HG03064 (cell line): Measurements from ENCODE around the gene B4GALNT4.
"Not testable (repeated sequence)": the region's sequence is repeated elsewhere in the genome, so short reads cannot be mapped to it uniquely, and the experiment has no call there.

ENCODE experiments used
- ATAC-seq: cut with Tn5 transposase; IDR thresholded peaks from one replicate; pipeline ENCODE4 v1.9.1; 2021; ENCODE audit warnings: low read depth; ENCODE audit not compliant: unreplicated experiment

B4GALNT4 gene

GRCh38 chr11:369336-370018, at the start of gene B4GALNT4:
TSS of gene B4GALNT4 (plus strand) at chr11:369499. CDS start at chr11:369804, 305 bp downstream.
- no peak for ATAC-seq

- not testable (repeated sequence) for ATAC-seq
These were observed 49.4 kb upstream of the B4GALNT4 start for GRCh38 chr11:319888-320273.

- ATAC-seq: no peak
These were observed 45.1 kb upstream of the B4GALNT4 start for GRCh38 chr11:324156-324555.

GRCh38 chr11:324593-325517, 44.4 kb upstream of the B4GALNT4 start:
- not testable (repeated sequence) for ATAC-seq

- no peak for ATAC-seq
These were observed 43.3 kb upstream of the B4GALNT4 start for GRCh38 chr11:325796-326591.

- ATAC-seq: no peak
These were observed 42.8 kb upstream of the B4GALNT4 start for GRCh38 chr11:326592-326841.

GRCh38 chr11:326842-327580, 42.3 kb upstream of the B4GALNT4 start:
- peak; percentile 55 for ATAC-seq

GRCh38 chr11:327581-327923, 41.7 kb upstream of the B4GALNT4 start:
- no peak for ATAC-seq

- no peak for ATAC-seq
These were observed 41.3 kb upstream of the B4GALNT4 start for GRCh38 chr11:328012-328411.

GRCh38 chr11:328516-329100, 40.7 kb upstream of the B4GALNT4 start:
- not testable (repeated sequence) for ATAC-seq

GRCh38 chr11:329886-330253, 39.4 kb upstream of the B4GALNT4 start:
- no peak for ATAC-seq

GRCh38 chr11:330307-330693, 39.0 kb upstream of the B4GALNT4 start:
- ATAC-seq: no peak

- ATAC-seq: no peak
These were observed 38.5 kb upstream of the B4GALNT4 start for GRCh38 chr11:330694-331357.

- no peak for ATAC-seq
These were observed 37.8 kb upstream of the B4GALNT4 start for GRCh38 chr11:331358-332060.

GRCh38 chr11:332651-333480, 36.4 kb upstream of the B4GALNT4 start:
- ATAC-seq: no peak

- not testable (repeated sequence) for ATAC-seq
These were observed 35.6 kb upstream of the B4GALNT4 start for GRCh38 chr11:333616-334263.

GRCh38 chr11:334264-334994, 34.9 kb upstream of the B4GALNT4 start:
- no peak for ATAC-seq
